DND-41 (cell line): Measurements from ENCODE around the gene PREX1.

ENCODE experiments used
- ATAC-seq: fragments of 200-7000 bp; cut with Tn5 transposase; 3 replicates; pipeline ENCODE4 v1.9.1; 2021; ENCODE audit warnings: low read depth; ENCODE audit not compliant: insufficient read depth
- DNase-seq: peaks from one replicate; pipeline ENCODE4 v3.0.0-alpha.2; 2020
- H2AFZ ChIP-seq: 2 replicates; pipeline ENCODE4 v1.6.0; 2012; ENCODE audit warnings: low read depth, low read length
- H3K27ac ChIP-seq: 2 replicates; pipeline ENCODE4 v1.5.1; 2012; ENCODE audit warnings: low read length, inconsistent platforms
- H3K27me3 ChIP-seq: fragments of 200-600 bp; sonication (generic); 2 replicates; pipeline ENCODE4 v1.6.0; 2012; ENCODE audit warnings: low read length, mild to moderate bottlenecking, inconsistent platforms; ENCODE audit not compliant: insufficient read depth, poor library complexity
- H3K36me3 ChIP-seq: 2 replicates; pipeline ENCODE4 v1.5.1; 2012; ENCODE audit warnings: low read length, inconsistent platforms; ENCODE audit not compliant: insufficient read depth
- H3K4me1 ChIP-seq: 2 replicates; pipeline ENCODE4 v1.5.1; 2012; ENCODE audit warnings: mild to moderate bottlenecking, low read length; ENCODE audit not compliant: insufficient read depth
- H3K4me2 ChIP-seq: 2 replicates; pipeline ENCODE4 v1.6.0; 2012; ENCODE audit warnings: mild to moderate bottlenecking, moderate library complexity, low read length, inconsistent platforms; ENCODE audit not compliant: insufficient read depth
- H3K4me3 ChIP-seq, 2 experiments: fragments of 200-600 bp in 1 of 2; shearing (Covaris generic) in 1 of 2; 2 replicates each; pipeline ENCODE4 v1.5.1; 2012 to 2016; ENCODE audit warnings: inconsistent platforms in 2 of 2, low read length in 2 of 2, mild to moderate bottlenecking in 2 of 2, low read depth in 1 of 2, moderate library complexity in 1 of 2
- H3K79me2 ChIP-seq: 2 replicates; pipeline ENCODE4 v1.6.0; 2012; ENCODE audit warnings: low read length, inconsistent platforms; ENCODE audit not compliant: insufficient read depth
- H3K9ac ChIP-seq: 2 replicates; pipeline ENCODE4 v1.6.0; 2012; ENCODE audit warnings: low read depth, mild to moderate bottlenecking, inconsistent platforms, low read length, moderate library complexity
- H3K9me3 ChIP-seq: 2 replicates; pipeline ENCODE4 v1.5.1; 2012; ENCODE audit warnings: low read length, moderate library complexity, mild to moderate bottlenecking, inconsistent platforms; ENCODE audit not compliant: insufficient read depth, severe bottlenecking
- H4K20me1 ChIP-seq: 2 replicates; pipeline ENCODE4 v1.6.0; 2012; ENCODE audit warnings: low read length; ENCODE audit not compliant: insufficient read depth
- EZH2 ChIP-seq: IDR thresholded peaks from 3 replicates; pipeline ENCODE4 v1.6.1; 2012; ENCODE audit warnings: borderline replicate concordance, low read depth, mild to moderate bottlenecking, moderate library complexity, low read length, inconsistent platforms; ENCODE audit not compliant: severe bottlenecking
- TF ChIP-seq, protein P1 (sequence below): IDR thresholded peaks from 2 replicates; pipeline ENCODE4 v1.5.1; 2012; ENCODE audit warnings: borderline replicate concordance, low read length, moderate library complexity, mild to moderate bottlenecking; ENCODE audit not compliant: poor library complexity, severe bottlenecking; ENCODE audit errors: extremely low read depth

The PREX1 gene

DNA sequence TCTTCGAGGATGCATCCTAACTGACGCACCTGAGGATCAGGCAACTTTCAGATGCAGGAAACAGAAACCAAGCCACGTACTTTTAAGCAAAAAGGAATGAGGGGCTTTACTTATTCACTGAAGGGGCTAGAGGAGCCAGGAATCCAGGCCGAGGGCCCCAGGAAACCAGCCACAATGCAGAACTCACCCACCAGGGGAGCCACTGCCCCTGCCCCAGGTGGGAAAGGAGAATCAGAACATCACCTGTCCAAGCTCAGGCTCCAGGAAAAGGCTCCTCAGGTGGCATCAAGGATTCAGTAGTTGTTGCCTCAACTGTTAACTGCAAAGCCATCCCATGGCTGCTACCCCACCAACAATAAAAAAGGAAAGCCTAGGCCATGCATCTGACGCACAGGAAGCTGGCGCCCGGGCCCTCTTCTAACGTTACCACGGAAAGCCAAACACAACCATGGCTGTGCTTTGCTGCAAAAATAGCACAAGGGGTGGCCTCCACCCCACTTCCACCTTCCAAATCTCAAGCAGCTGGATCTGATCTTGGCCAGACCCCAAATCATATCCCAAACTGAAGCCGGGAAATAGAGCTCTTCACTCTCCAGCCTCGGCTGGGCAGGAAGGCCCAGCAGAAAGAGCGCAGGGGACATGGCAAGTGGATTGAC lies 121.0 kb downstream of the PREX1 start:
- H3K27ac ChIP-seq: no peak overlapping the region

GRCh38 chr20:48706116-48706656 lies 121.6 kb downstream of the PREX1 start:
- Histone ChIP-seq H3K27me3 (no peaks in the 10 kb centered on the region), H3K27ac (no peak overlapping the region)

More for the DNA sequence above, 121.0 kb downstream of the PREX1 start:
- Histone ChIP-seq H3K79me2 (no peaks in the 10 kb centered on the region), H3K4me2 (no peak overlapping the region), H2AFZ (no peak overlapping the region), H3K4me3 (no peak overlapping the region), H3K9me3 (no peaks in the 10 kb centered on the region), H3K27me3 (no peaks in the 10 kb centered on the region), H3K4me1 (no peaks in the 10 kb centered on the region), H3K36me3 (no peaks in the 10 kb centered on the region), H3K9ac (no peak overlapping the region), H4K20me1 (no peaks in the 10 kb centered on the region)
- TF ChIP-seq, protein P1, sequence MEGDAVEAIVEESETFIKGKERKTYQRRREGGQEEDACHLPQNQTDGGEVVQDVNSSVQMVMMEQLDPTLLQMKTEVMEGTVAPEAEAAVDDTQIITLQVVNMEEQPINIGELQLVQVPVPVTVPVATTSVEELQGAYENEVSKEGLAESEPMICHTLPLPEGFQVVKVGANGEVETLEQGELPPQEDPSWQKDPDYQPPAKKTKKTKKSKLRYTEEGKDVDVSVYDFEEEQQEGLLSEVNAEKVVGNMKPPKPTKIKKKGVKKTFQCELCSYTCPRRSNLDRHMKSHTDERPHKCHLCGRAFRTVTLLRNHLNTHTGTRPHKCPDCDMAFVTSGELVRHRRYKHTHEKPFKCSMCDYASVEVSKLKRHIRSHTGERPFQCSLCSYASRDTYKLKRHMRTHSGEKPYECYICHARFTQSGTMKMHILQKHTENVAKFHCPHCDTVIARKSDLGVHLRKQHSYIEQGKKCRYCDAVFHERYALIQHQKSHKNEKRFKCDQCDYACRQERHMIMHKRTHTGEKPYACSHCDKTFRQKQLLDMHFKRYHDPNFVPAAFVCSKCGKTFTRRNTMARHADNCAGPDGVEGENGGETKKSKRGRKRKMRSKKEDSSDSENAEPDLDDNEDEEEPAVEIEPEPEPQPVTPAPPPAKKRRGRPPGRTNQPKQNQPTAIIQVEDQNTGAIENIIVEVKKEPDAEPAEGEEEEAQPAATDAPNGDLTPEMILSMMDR: no peak
- DNase-seq: no peak
- peak; percentile 54; the same call in 2 of the 3 replicates for ATAC-seq

GRCh38 chr20:48705240-48706115 lies 122.3 kb downstream of the PREX1 start:
- no peaks in the 10 kb centered on the region for H3K36me3 ChIP-seq
- no peaks in the 10 kb centered on the region for H3K27me3 ChIP-seq
- no peak overlapping the region for H3K9ac ChIP-seq
- no peaks in the 10 kb centered on the region for H3K9me3 ChIP-seq
- no peak overlapping the region for H2AFZ ChIP-seq
- no peak overlapping the region for H3K4me3 ChIP-seq
- no peak for TF ChIP-seq EZH2
- TF ChIP-seq, protein P1: no peak
- H3K4me1 ChIP-seq: no peaks in the 10 kb centered on the region
- H4K20me1 ChIP-seq: no peaks in the 10 kb centered on the region
- no peak overlapping the region for H3K27ac ChIP-seq
- ATAC-seq: no peak
- no peaks in the 10 kb centered on the region for H3K79me2 ChIP-seq
- no peak overlapping the region for H3K4me2 ChIP-seq
- DNase-seq: no peak

More at GRCh38 chr20:48706116-48706656, 121.6 kb downstream of the PREX1 start:
- no peak overlapping the region for H2AFZ ChIP-seq
- DNase-seq (no peak), ATAC-seq (no peak)
- no peaks in the 10 kb centered on the region for H4K20me1 ChIP-seq
- no peak overlapping the region for H3K9ac ChIP-seq
- H3K9me3 ChIP-seq: no peaks in the 10 kb centered on the region
- no peaks in the 10 kb centered on the region for H3K36me3 ChIP-seq
- H3K79me2 ChIP-seq: no peaks in the 10 kb centered on the region
- no peaks in the 10 kb centered on the region for H3K4me1 ChIP-seq
- no peak overlapping the region for H3K4me2 ChIP-seq
- TF ChIP-seq EZH2: no peak
- TF ChIP-seq, protein P1: no peak
- H3K4me3 ChIP-seq: no peak overlapping the region
